Stimulated activated memory B cell treated with anti-CD40 and anti-IgM and Interleukin-4, amounts not matched to agents 10 μg/mL and 1 μg/mL and 100 μg/mL, for 72 hours (primary cell): ENCODE measurements around the gene MASP1.

Experiments used
- ATAC-seq: fragments of 150-1000 bp; cut with Tn5 transposase; 2 replicates; pipeline ENCODE4 v1.10.0; 2021
- H3K27ac Mint-ChIP-seq: one replicate; pipeline ENCODE4 v1.8.0; 2022; ENCODE audit warnings: mild to moderate bottlenecking, mixed read lengths
- H3K27me3 Mint-ChIP-seq: one replicate; pipeline ENCODE4 v1.8.0; 2022; ENCODE audit warnings: mixed read lengths
- H3K36me3 Mint-ChIP-seq: one replicate; pipeline ENCODE4 v1.8.0; 2022; ENCODE audit warnings: mixed read lengths
- H3K4me1 Mint-ChIP-seq: one replicate; pipeline ENCODE4 v1.8.0; 2022; ENCODE audit warnings: mixed read lengths
- H3K4me3 Mint-ChIP-seq: one replicate; pipeline ENCODE4 v1.8.0; 2022; ENCODE audit warnings: mild to moderate bottlenecking, moderate library complexity, mixed read lengths
- H3K9me3 Mint-ChIP-seq: one replicate; pipeline ENCODE4 v1.8.0; 2022; ENCODE audit warnings: mixed read lengths

Gene MASP1

DNA sequence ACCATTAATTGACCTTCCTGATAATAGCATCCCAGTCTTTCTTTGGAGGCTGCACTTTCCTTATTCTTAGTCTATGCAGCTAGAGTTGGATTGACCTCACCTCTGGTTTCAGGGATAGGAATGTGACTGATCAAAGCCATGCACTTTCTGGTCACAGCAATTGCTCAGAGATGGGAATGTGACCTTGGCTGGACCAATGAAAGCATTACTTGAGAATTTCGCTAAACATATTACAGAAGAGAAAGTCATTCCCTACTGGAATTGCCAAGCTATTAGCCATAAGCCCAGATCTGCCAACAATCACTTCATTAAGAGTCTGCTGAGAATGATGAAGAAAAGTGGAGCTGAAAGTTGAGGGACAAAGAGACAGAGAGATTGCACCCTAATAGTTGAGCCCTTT lies 61.5 kb downstream of the MASP1 start:
- no peak for ATAC-seq
- Mint-ChIP-seq H3K9me3 (no peaks in the 10 kb centered on the region), H3K27me3 (peaks cover 21% of the 10 kb centered on the region), H3K27ac (no peak overlapping the region), H3K4me1 (no peaks in the 10 kb centered on the region), H3K4me3 (no peak overlapping the region), H3K36me3 (no peaks in the 10 kb centered on the region)

DNA sequence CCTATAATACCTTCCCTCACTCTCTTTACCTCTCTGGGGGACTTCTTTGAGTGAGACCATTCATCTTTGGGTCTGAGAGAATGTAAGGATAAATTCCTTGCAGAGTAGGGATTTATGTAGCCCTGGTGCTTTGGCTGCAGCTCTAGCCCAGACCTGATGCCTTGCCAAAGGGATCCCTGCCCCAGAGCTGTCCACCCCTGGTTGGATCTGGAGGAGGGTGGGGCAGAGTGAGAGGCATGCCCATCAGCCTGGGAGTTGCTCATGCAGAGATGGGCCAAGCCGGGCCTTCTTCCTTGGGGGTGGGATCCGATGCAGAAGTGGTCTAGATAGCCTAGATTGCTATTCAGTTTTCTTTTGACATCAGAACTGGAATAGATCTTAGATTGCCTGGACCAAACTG lies 62.8 kb downstream of the MASP1 start:
- Mint-ChIP-seq H3K27ac (no peak overlapping the region), H3K9me3 (no peaks in the 10 kb centered on the region), H3K4me1 (no peaks in the 10 kb centered on the region), H3K36me3 (no peaks in the 10 kb centered on the region), H3K4me3 (no peak overlapping the region), H3K27me3 (peaks cover 21% of the 10 kb centered on the region)
- no peak for ATAC-seq

GRCh38 chr3:187227658-187228258 lies 63.8 kb downstream of the MASP1 start:
- Mint-ChIP-seq H3K36me3 (no peaks in the 10 kb centered on the region), H3K4me1 (no peaks in the 10 kb centered on the region), H3K27me3 (peaks cover 21% of the 10 kb centered on the region), H3K9me3 (no peaks in the 10 kb centered on the region), H3K4me3 (no peak overlapping the region), H3K27ac (no peak overlapping the region)
- no peak for ATAC-seq

- H3K27ac Mint-ChIP-seq, result no peak overlapping the region
- H3K36me3 Mint-ChIP-seq, result no peaks in the 10 kb centered on the region
- H3K9me3 Mint-ChIP-seq, result no peaks in the 10 kb centered on the region
- H3K4me3 Mint-ChIP-seq, result no peak overlapping the region
- peak; percentile 37 for ATAC-seq
- H3K27me3 Mint-ChIP-seq, result peaks cover 23% of the 10 kb centered on the region
- no peaks in the 10 kb centered on the region for H3K4me1 Mint-ChIP-seq
These were observed 67.7 kb downstream of the MASP1 start for GRCh38 chr3:187223799-187224198.

DNA sequence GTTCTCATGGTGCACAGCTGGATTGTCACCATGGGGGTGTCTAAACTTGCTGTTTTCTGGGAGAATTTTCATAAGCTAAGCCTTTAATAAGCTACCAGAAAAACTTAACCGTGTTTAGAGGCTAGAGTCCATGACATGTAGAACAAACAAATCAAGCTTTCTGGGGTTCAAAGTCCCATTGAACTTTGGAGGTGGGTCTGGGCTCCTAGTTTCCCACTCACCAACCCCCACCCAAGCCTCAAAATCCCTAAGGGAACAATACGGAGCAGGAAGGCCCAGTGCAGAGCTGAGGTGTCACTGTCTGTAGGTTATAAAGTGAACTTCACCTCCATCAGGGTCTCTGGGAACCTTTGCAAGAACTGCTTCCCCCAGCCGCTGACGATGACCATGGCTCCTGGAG lies 68.7 kb downstream of the MASP1 start:
- Mint-ChIP-seq H3K4me1 (no peaks in the 10 kb centered on the region), H3K4me3 (no peak overlapping the region), H3K27me3 (peaks cover 13% of the 10 kb centered on the region), H3K36me3 (no peaks in the 10 kb centered on the region), H3K9me3 (no peaks in the 10 kb centered on the region), H3K27ac (no peak overlapping the region)
- ATAC-seq, result no peak

DNA sequence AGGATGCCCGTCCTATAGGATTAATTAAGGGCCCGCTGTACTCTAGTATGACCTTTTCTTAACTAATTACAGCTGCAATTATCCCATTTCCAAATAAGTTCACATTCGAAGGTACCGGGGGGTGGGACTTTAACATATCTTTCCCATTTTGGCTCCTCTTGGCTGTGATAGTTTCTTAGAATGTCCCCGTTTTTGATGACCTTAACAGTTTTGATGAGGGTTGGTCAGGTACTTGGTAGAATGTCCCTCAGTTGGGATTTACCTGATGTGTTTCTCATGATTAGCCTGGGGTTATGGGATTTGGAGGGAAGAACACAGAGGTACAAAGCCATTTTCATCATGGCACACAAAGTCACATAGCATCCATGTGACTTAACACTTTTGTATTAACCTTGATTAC lies 76.1 kb downstream of the MASP1 start:
- peaks cover 16% of the 10 kb centered on the region for H3K27me3 Mint-ChIP-seq
- ATAC-seq, result no peak

DNA sequence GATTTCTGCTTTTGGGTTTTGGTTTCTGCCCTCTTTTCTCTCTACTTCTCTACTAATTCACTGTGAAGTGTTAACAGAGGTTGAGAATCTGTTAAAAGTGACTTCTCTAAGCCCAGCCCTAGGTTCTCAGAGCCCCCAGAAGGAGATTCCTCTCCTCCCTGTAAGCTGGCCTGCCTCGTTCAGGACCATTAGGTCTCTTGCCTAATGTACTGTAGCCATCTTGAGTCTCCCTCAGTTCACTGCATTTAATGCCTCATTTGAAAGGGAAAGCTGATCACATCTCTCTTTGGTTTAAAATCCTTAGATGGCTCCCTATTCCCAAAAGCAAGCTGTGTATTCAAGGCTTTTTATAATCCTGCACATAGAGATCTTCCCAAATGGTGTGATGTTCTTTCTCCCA lies 77.9 kb downstream of the MASP1 start:
- Mint-ChIP-seq H3K36me3 (no peaks in the 10 kb centered on the region), H3K9me3 (no peaks in the 10 kb centered on the region), H3K27me3 (peaks cover 23% of the 10 kb centered on the region), H3K4me3 (no peak overlapping the region), H3K4me1 (no peaks in the 10 kb centered on the region), H3K27ac (no peak overlapping the region)
- no peak for ATAC-seq

More for the DNA sequence above, 76.1 kb downstream of the MASP1 start:
- H3K4me1 Mint-ChIP-seq, result no peaks in the 10 kb centered on the region
- H3K27ac Mint-ChIP-seq, result no peak overlapping the region
- H3K36me3 Mint-ChIP-seq, result no peaks in the 10 kb centered on the region
- H3K4me3 Mint-ChIP-seq, result no peak overlapping the region
- H3K9me3 Mint-ChIP-seq, result no peaks in the 10 kb centered on the region

DNA sequence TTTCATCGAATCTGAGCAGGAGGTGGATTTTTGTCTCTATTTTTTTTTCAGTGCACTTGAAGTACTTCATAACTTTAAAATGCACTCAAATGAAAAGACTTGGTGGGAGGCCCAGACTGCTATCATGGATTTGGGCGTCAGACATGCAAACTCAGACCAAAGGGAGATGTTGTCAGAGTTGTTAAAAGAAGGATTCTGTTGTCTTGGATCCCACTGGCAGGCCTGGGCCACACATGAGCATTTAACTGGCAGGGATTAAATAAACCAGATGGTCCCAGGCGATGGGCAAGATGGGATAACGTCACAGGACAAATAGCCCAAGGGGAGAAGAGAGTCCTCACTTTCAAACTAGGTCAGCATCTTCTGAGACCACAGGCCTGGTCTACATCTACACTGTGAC lies 78.8 kb downstream of the MASP1 start:
- Mint-ChIP-seq H3K36me3 (peaks cover 4% of the 10 kb centered on the region), H3K9me3 (peaks cover 3% of the 10 kb centered on the region), H3K4me3 (no peak overlapping the region), H3K4me1 (no peaks in the 10 kb centered on the region), H3K27ac (no peak overlapping the region), H3K27me3 (peaks cover 30% of the 10 kb centered on the region)
- no peak for ATAC-seq

GRCh38 chr3:187212196-187212545 lies 79.4 kb downstream of the MASP1 start:
- Mint-ChIP-seq H3K27me3 (peaks cover 33% of the 10 kb centered on the region), H3K36me3 (peaks cover 8% of the 10 kb centered on the region), H3K4me3 (no peak overlapping the region), H3K9me3 (peaks cover 3% of the 10 kb centered on the region), H3K4me1 (no peaks in the 10 kb centered on the region), H3K27ac (no peak overlapping the region)
- no peak for ATAC-seq

GRCh38 chr3:187211532-187212195 lies 79.9 kb downstream of the MASP1 start:
- Mint-ChIP-seq H3K4me1 (no peaks in the 10 kb centered on the region), H3K4me3 (no peak overlapping the region), H3K9me3 (peaks cover 3% of the 10 kb centered on the region), H3K27me3 (peaks cover 36% of the 10 kb centered on the region), H3K27ac (no peak overlapping the region), H3K36me3 (peaks cover 8% of the 10 kb centered on the region)
- ATAC-seq, result no peak

- no peak for ATAC-seq
- Mint-ChIP-seq H3K9me3 (peaks cover 3% of the 10 kb centered on the region), H3K4me3 (no peak overlapping the region), H3K27ac (no peak overlapping the region), H3K27me3 (peaks cover 42% of the 10 kb centered on the region), H3K4me1 (no peaks in the 10 kb centered on the region), H3K36me3 (peaks cover 8% of the 10 kb centered on the region)
These were observed 80.8 kb downstream of the MASP1 start for GRCh38 chr3:187210545-187211327.

DNA sequence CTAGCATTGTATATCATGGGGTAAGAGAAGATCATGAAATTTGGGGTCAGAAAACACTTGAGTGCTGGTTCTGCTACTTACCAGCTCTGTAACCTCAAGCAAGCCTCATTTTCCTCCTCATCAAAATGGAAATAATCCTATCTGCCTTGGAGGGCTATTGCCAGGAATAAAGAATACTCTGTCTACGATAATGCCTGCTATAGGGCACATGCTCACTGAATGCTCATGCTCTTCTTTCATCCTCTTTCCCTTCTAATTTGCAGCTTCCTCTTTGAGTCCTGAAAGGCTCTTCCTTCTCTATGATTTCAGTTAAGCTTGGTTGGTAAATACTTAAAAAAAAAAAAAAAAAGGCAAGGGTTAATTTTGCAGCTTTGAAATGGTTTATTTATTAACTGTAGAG lies 81.4 kb downstream of the MASP1 start:
- no peak for ATAC-seq
- H3K27me3 Mint-ChIP-seq, result peaks cover 48% of the 10 kb centered on the region
- H3K36me3 Mint-ChIP-seq, result peaks cover 8% of the 10 kb centered on the region
- no peak overlapping the region for H3K27ac Mint-ChIP-seq
- no peak overlapping the region for H3K4me3 Mint-ChIP-seq
- no peaks in the 10 kb centered on the region for H3K4me1 Mint-ChIP-seq
- peaks cover 3% of the 10 kb centered on the region for H3K9me3 Mint-ChIP-seq

DNA sequence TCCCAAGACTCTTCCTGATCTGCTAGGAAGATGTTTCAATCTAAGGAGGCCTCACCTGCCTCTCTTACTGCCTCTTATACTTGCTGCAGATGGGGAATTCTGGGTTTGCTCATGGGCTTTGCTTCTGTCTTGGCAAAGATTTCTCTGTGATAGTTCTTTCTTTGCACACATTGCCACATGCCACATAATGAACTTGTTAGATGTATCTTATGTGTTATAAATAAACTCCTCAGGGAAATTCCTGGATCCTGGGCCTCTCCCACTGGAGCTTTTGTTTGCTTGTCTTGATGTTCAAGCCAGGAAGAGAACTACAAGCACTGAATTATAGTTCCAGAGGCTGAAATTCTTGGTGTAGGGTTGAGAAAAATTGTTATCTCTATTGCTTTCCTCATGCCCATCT lies 82.0 kb downstream of the MASP1 start:
- H3K36me3 Mint-ChIP-seq, result peaks cover 8% of the 10 kb centered on the region
- peaks cover 3% of the 10 kb centered on the region for H3K9me3 Mint-ChIP-seq
- no peak for ATAC-seq
- no peak overlapping the region for H3K4me3 Mint-ChIP-seq
- H3K4me1 Mint-ChIP-seq, result no peaks in the 10 kb centered on the region
- H3K27ac Mint-ChIP-seq, result no peak overlapping the region
- H3K27me3 Mint-ChIP-seq, result peaks cover 54% of the 10 kb centered on the region

- Mint-ChIP-seq H3K36me3 (peaks cover 8% of the 10 kb centered on the region), H3K9me3 (peaks cover 3% of the 10 kb centered on the region), H3K4me3 (no peak overlapping the region), H3K4me1 (no peaks in the 10 kb centered on the region), H3K27me3 (peaks cover 58% of the 10 kb centered on the region), H3K27ac (no peak overlapping the region)
- ATAC-seq, result no peak
These were observed 83.4 kb downstream of the MASP1 start for GRCh38 chr3:187208159-187208558.

DNA sequence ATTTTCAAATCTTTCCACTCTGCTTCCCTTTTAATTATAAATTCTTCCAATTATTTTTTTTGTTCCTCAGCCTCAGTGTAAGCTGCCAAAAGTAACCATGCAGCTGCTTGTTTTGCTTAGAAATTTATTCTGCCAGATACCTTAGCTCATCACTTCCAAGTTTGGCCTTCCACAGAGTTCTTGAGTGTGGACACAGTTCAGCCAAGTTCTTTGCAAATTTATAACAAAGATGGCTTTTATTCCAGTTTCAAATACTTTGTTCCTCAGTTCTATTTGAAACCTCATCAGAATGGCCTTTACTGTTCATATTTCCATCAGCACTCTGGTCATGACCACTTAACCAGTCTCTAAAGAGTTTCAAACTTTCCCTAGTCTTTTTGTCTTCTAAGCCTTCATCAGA lies 83.9 kb downstream of the MASP1 start:
- Mint-ChIP-seq H3K27me3 (peaks cover 58% of the 10 kb centered on the region), H3K27ac (no peak overlapping the region), H3K4me3 (no peak overlapping the region), H3K9me3 (peaks cover 3% of the 10 kb centered on the region), H3K4me1 (no peaks in the 10 kb centered on the region), H3K36me3 (peaks cover 8% of the 10 kb centered on the region)
- no peak for ATAC-seq

- no peak overlapping the region for H3K4me3 Mint-ChIP-seq
- H3K4me1 Mint-ChIP-seq, result no peaks in the 10 kb centered on the region
- peaks cover 55% of the 10 kb centered on the region for H3K27me3 Mint-ChIP-seq
- no peak for ATAC-seq
- H3K27ac Mint-ChIP-seq, result no peak overlapping the region
- H3K36me3 Mint-ChIP-seq, result peaks cover 8% of the 10 kb centered on the region
- H3K9me3 Mint-ChIP-seq, result peaks cover 3% of the 10 kb centered on the region
These were observed 84.5 kb downstream of the MASP1 start for GRCh38 chr3:187207062-187207461.
